ENCODE data around the gene PWWP2B.

- TF ChIP-seq CTCF (IDR thresholded peaks at IDR 0.05) (no peak), POLR2A (IDR thresholded peaks at IDR 0.05) (no peak)
These were observed 47.9 kb downstream of the PWWP2B start for GRCh38 chr10:132444877-132445351.
